HFFc6 (cell line): ENCODE data around the gene GART. TPM values are rescaled to one million over a fixed set of nuclear protein-coding genes. Genes with fewer than 3 reads are reported as not detected.

Experiments used
- DNase-seq: peaks from one replicate; pipeline ENCODE4 v3.0.0-alpha.2; 2018
- H3K27ac Mint-ChIP-seq: 2 replicates; pipeline ENCODE4 v1.8.0; 2020; ENCODE audit warnings: mild to moderate bottlenecking, mixed read lengths
- H3K27me3 Mint-ChIP-seq: 2 replicates; pipeline ENCODE4 v1.8.0; 2021; ENCODE audit warnings: mild to moderate bottlenecking, moderate library complexity, mixed read lengths; ENCODE audit not compliant: insufficient read depth
- H3K36me3 Mint-ChIP-seq: 2 replicates; pipeline ENCODE4 v1.8.0; 2021; ENCODE audit warnings: low read depth, mixed read lengths
- H3K4me1 Mint-ChIP-seq: 2 replicates; pipeline ENCODE4 v1.8.0; 2020; ENCODE audit warnings: low read depth, mixed read lengths
- H3K4me3 Mint-ChIP-seq: 2 replicates; pipeline ENCODE4 v1.8.0; 2020; ENCODE audit warnings: mild to moderate bottlenecking, moderate library complexity, mixed read lengths
- H3K9me3 Mint-ChIP-seq: 2 replicates; pipeline ENCODE4 v1.8.0; 2020; ENCODE audit warnings: mild to moderate bottlenecking, mixed read lengths
- long read RNA-seq: library from polyadenylated mRNA; unstranded; transcript quantifications from one replicate; pipeline ENCODE4 v2.0.0, GENCODE V29; 2019
- total RNA-seq, 6 experiments: library from RNA; stranded (reverse); fragmentation: NEBNext Ultra II Directional; extraction: Animal tissue kit (Norgen Biotek cat#: 25700); gene quantifications; 2 replicates in 1 of 6; 3 replicates in 5 of 6; pipeline ENCODE4 v1.2.3, GENCODE V29; 2021
- TF ChIP-seq, protein P1 (sequence below): fragments of 200-600 bp; sonication (generic); IDR thresholded peaks from 2 replicates; pipeline ENCODE4 v1.5.0; 2021; ENCODE audit warnings: antibody characterized with exemption, mild to moderate bottlenecking

The GART gene
- total RNA-seq, result 10 to 100 TPM; 72.6 to 87.5 (median 80.2) TPM
- long read RNA-seq, transcript GART-201 (11 exons, 2,149 nt), result major isoform, 23 of 59 reads
- long read RNA-seq, transcript GART-203 (22 exons, 3,341 nt), result minor isoform, 21 of 59 reads
- long read RNA-seq, partial matches to known transcripts, result 9 of 59 reads
- long read RNA-seq, other reads (novel, unspliced or antisense), result 6 of 59 reads

DNA sequence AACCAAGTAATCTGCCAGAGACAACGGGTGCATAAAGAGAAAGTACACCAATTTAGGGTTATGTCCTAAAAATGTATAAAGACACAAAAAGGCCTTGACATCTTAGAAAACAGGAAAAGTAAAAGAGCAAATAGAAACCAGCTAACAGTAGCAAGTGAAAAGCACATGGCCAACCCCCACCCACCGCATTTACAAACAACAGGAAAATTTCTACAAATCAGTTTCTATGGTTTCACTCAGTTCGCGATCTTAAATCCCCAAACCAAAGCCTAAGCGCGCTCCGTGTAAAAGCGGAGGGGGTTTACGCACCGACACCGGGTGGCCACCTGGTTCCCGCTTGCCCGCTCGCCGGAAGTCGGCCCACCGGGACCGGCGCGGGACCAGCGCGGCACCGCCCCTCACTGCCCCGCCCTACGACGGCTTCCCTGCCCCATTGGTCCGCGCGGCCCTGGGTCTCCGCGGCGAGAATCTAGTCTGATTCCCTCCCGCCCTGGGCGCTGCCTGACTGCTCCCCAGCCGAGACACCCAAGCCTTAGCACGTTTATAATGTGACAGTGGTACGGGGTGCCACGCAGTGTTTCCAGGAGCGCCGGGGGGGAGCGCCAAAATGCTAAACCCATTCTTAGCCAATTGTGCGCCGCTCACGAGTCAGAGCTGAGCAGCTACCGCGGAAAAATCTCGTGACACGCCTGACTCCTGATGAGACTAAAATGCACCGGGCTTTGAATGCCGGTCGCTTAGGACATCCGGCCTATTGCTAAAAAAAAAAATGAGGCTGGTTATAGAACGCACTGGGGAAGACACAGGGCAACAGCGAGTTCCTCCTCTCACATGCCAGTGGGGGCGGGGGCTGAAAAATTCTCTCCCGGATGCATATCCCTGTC is at the start of gene GART:
Gene GART (minus strand): TSS at position 362 of the 884 bp plus-strand sequence. CDS start 2,802 bp downstream, outside the sequence.
- TF ChIP-seq, protein P1, sequence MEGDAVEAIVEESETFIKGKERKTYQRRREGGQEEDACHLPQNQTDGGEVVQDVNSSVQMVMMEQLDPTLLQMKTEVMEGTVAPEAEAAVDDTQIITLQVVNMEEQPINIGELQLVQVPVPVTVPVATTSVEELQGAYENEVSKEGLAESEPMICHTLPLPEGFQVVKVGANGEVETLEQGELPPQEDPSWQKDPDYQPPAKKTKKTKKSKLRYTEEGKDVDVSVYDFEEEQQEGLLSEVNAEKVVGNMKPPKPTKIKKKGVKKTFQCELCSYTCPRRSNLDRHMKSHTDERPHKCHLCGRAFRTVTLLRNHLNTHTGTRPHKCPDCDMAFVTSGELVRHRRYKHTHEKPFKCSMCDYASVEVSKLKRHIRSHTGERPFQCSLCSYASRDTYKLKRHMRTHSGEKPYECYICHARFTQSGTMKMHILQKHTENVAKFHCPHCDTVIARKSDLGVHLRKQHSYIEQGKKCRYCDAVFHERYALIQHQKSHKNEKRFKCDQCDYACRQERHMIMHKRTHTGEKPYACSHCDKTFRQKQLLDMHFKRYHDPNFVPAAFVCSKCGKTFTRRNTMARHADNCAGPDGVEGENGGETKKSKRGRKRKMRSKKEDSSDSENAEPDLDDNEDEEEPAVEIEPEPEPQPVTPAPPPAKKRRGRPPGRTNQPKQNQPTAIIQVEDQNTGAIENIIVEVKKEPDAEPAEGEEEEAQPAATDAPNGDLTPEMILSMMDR, result no peak
- peaks cover 29% of the 10 kb centered on the region for H3K4me1 Mint-ChIP-seq
- peak; percentile 63 for DNase-seq
- peaks cover 1% of the 10 kb centered on the region; the same call in 1 of the 2 replicates for H3K27me3 Mint-ChIP-seq
- no peaks in the 10 kb centered on the region for H3K9me3 Mint-ChIP-seq
- H3K36me3 Mint-ChIP-seq, result peaks cover 41% of the 10 kb centered on the region
- H3K4me3 Mint-ChIP-seq, result peak within 1 kb of the TSS; percentile 98
- H3K27ac Mint-ChIP-seq, result peak within 1 kb of the TSS; percentile 100

DNA sequence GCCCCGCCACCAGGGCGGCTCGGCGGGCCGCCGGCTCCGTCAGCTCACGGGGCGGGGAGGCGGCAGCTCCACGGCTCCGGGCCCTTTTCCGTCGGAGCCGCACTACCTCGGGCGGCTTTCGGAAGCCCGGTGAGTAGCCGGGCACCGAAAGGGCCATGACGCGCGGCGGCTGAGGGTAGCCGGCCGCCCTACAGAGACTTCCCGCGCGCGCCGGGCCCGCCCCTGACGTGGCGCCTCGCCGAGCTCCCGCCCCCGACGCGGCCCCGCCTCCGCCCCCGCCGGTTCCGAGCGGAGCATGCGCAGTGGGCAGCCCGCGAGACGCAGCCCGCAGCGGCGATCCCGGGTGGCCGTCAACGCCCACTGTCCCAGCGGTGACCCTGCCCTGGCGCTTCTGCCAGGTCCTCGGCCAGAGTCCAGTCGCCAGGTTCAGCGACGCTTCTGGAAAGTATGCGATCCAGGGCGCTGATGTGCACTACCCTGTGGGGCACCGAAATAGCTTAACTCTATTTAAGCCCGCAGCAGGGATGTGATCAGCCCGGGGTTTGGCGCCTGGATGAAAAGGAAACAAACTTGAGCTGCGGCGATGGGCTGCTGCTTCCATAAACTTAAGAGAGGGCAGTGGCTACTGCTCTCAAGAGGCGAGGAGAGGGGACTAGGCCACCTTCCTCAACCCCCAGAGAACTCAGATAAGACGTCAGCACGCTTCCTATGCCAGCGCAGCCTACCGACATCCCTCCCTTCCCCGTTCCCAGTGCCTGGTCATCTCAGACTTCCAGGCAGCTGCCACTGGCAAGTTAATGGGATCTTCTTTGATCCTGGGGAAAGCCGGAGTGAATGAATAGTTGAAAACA is 46.8 kb upstream of the GART start, which contains the start of gene DONSON:
Gene DONSON (minus strand): TSS at position 200 of the 851 bp plus-strand sequence. CDS start 43 bp downstream, at position 157.
- H3K36me3 Mint-ChIP-seq, result peaks cover 12% of the 10 kb centered on the region
- TF ChIP-seq, protein P1, result no peak
- peak within 1 kb of the TSS; percentile 95 for H3K27ac Mint-ChIP-seq
- no peaks in the 10 kb centered on the region for H3K9me3 Mint-ChIP-seq
- peak; percentile 78 for DNase-seq
- H3K4me3 Mint-ChIP-seq, result peak within 1 kb of the TSS; percentile 94
- peaks cover 27% of the 10 kb centered on the region for H3K4me1 Mint-ChIP-seq
- H3K27me3 Mint-ChIP-seq, result peaks cover 3% of the 10 kb centered on the region; the same call in 1 of the 2 replicates

DNA sequence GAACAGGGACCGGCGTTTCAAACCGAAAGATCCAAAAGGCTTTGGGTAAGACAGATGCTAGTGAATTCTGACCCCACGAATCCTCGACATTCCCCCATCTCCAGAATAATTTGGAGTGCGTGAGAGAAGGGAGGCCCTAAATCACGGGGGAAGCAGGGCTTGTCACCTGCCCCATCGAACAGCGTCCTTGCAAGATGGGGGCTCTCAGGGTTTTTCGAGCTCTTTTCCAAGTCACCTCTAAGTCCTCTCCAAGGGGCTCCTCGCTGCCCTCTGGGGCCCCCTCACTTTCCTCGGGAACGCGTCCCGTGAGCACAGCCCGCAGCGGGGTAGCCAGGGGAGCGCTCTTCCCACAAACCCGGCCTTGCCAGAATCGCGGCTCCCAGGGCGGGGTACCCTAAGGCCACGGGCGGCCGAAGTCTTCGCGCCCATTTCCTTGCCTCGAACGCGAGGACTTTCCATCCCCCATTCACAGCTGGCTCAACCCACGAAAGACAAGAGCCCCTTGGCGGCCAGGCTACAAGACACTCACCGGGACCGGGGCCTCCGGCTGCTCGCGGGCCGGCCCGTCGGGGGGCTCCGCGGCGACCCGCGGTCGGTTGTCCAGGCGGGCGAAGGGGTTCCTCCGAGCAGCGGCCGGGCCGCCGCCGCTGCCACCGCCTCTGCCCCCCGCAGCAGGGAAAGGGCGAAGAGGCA is 46.0 kb upstream of the GART start:
- TF ChIP-seq, protein P1, result no peak
- Mint-ChIP-seq H3K27ac (peak overlapping the region; percentile 89), H3K27me3 (peaks cover 3% of the 10 kb centered on the region; the same call in 1 of the 2 replicates), H3K4me3 (peak overlapping the region; percentile 94), H3K9me3 (no peaks in the 10 kb centered on the region), H3K4me1 (peaks cover 27% of the 10 kb centered on the region), H3K36me3 (peaks cover 12% of the 10 kb centered on the region)
- no peak for DNase-seq

DNA sequence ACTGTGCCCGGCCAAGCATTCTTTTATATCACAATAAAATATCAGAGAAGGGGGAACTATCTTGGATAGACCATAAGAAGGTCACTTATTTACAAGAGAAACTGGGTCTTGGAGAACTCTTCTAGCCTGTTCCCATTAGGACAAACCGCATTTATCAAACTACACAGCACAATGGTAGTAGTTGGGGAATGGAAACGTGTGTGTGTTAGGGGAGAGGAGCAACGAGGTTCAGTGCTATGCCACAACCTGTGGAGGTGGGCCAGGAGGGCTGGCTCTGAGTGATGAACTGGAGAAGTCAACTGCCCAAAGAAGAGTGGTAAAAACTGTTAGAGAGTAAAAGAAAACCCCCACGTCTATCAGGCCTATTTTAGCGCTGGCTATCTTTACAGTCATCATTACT is 45.0 kb upstream of the GART start:
- TF ChIP-seq, protein P1, result no peak
- H3K36me3 Mint-ChIP-seq, result peaks cover 12% of the 10 kb centered on the region
- no peaks in the 10 kb centered on the region for H3K9me3 Mint-ChIP-seq
- peak overlapping the region; percentile 94 for H3K4me3 Mint-ChIP-seq
- no peak for DNase-seq
- H3K27me3 Mint-ChIP-seq, result peaks cover 3% of the 10 kb centered on the region; the same call in 1 of the 2 replicates
- peak overlapping the region; percentile 38; the same call in 1 of the 2 replicates for H3K27ac Mint-ChIP-seq
- H3K4me1 Mint-ChIP-seq, result peaks cover 27% of the 10 kb centered on the region
